Effector memory CD8-positive, alpha-beta T cell (primary cell): ENCODE results near the gene PEA15.

Source experiments
- ATAC-seq: fragments of 150-1000 bp; cut with Tn5 transposase; replicated peaks from 2 replicates; pipeline ENCODE4 v1.10.0; 2021; ENCODE audit warnings: mild to moderate bottlenecking, moderate library complexity
- DNase-seq, 3 experiments: peaks; one replicate each; pipeline ENCODE4 v3.0.0; 2021
- H3K27ac Mint-ChIP-seq, 2 donors: one replicate each; pipeline ENCODE4 v1.8.0; 2022; ENCODE audit warnings: mild to moderate bottlenecking in 2 of 2, mixed read lengths in 2 of 2, moderate library complexity in 2 of 2
- H3K27me3 Mint-ChIP-seq, 2 donors: one replicate each; pipeline ENCODE4 v1.8.0; 2022; ENCODE audit warnings: mixed read lengths in 2 of 2
- H3K36me3 Mint-ChIP-seq: one replicate; pipeline ENCODE4 v1.8.0; 2022; ENCODE audit warnings: mild to moderate bottlenecking, moderate library complexity, mixed read lengths; ENCODE audit not compliant: insufficient read depth
- H3K4me1 Mint-ChIP-seq, 2 donors: one replicate each; pipeline ENCODE4 v1.8.0; 2022; ENCODE audit warnings: low read depth in 2 of 2, mixed read lengths in 2 of 2
- H3K4me3 Mint-ChIP-seq, 2 donors: one replicate each; pipeline ENCODE4 v1.8.0; 2022; ENCODE audit warnings: mild to moderate bottlenecking in 2 of 2, mixed read lengths in 2 of 2, moderate library complexity in 2 of 2
- H3K9me3 Mint-ChIP-seq, 2 donors: one replicate each; pipeline ENCODE4 v1.8.0; 2022; ENCODE audit warnings: mixed read lengths in 2 of 2

PEA15 gene

GRCh38 chr1:160207118-160207650 lies 2.0 kb downstream of the PEA15 start:
- no peaks in the 10 kb centered on the region for H3K9me3 Mint-ChIP-seq
- DNase-seq (no peak), ATAC-seq (no peak)
- peaks cover 26 to 27% of the 10 kb centered on the region in 2 donors for H3K4me1 Mint-ChIP-seq
- H3K27ac Mint-ChIP-seq = peak overlapping the region; percentile 21 to 90
- H3K4me3 Mint-ChIP-seq = no peak overlapping the region
- H3K27me3 Mint-ChIP-seq = no peaks in the 10 kb centered on the region
- peaks cover 5% of the 10 kb centered on the region for H3K36me3 Mint-ChIP-seq

GRCh38 chr1:160207771-160208556 lies 2.8 kb downstream of the PEA15 start:
- ATAC-seq (no peak), DNase-seq (no peak)
- no peak overlapping the region for H3K4me3 Mint-ChIP-seq
- no peaks in the 10 kb centered on the region for H3K9me3 Mint-ChIP-seq
- H3K27me3 Mint-ChIP-seq = no peaks in the 10 kb centered on the region
- H3K36me3 Mint-ChIP-seq = peaks cover 8% of the 10 kb centered on the region
- H3K4me1 Mint-ChIP-seq = peaks cover 26 to 27% of the 10 kb centered on the region in 2 donors
- peak overlapping the region; percentile 21 to 90 for H3K27ac Mint-ChIP-seq

GRCh38 chr1:160208557-160209320 lies 3.6 kb downstream of the PEA15 start:
- no peaks in the 10 kb centered on the region for H3K9me3 Mint-ChIP-seq
- H3K36me3 Mint-ChIP-seq = peaks cover 11% of the 10 kb centered on the region
- DNase-seq (no peak), ATAC-seq (no peak)
- peaks cover 26 to 27% of the 10 kb centered on the region in 2 donors for H3K4me1 Mint-ChIP-seq
- peak overlapping the region; percentile 21 to 90 for H3K27ac Mint-ChIP-seq
- H3K27me3 Mint-ChIP-seq = no peaks in the 10 kb centered on the region
- no peak overlapping the region for H3K4me3 Mint-ChIP-seq

- no peak for DNase-seq
- no peak for ATAC-seq
- no peaks in the 10 kb centered on the region for H3K9me3 Mint-ChIP-seq
- peak overlapping the region; percentile 21 to 90 for H3K27ac Mint-ChIP-seq
- H3K36me3 Mint-ChIP-seq = peaks cover 11% of the 10 kb centered on the region
- H3K4me3 Mint-ChIP-seq = no peak overlapping the region
- no peaks in the 10 kb centered on the region for H3K27me3 Mint-ChIP-seq
- peaks cover 24% of the 10 kb centered on the region in 2 donors for H3K4me1 Mint-ChIP-seq
Measured at GRCh38 chr1:160209321-160210046, 4.3 kb downstream of the PEA15 start.

GRCh38 chr1:160210561-160210960 lies 5.4 kb downstream of the PEA15 start:
- Mint-ChIP-seq H3K27ac (peak overlapping the region in 1 of 2 donors; percentile 29), H3K27me3 (no peaks in the 10 kb centered on the region), H3K4me1 (peaks cover 20 to 22% of the 10 kb centered on the region in 2 donors), H3K9me3 (no peaks in the 10 kb centered on the region), H3K36me3 (peaks cover 15% of the 10 kb centered on the region), H3K4me3 (no peak overlapping the region)
- DNase-seq (no peak), ATAC-seq (no peak)

GRCh38 chr1:160211046-160211790 lies 6.0 kb downstream of the PEA15 start:
- H3K4me1 Mint-ChIP-seq = peaks cover 16 to 20% of the 10 kb centered on the region in 2 donors
- no peaks in the 10 kb centered on the region for H3K9me3 Mint-ChIP-seq
- H3K36me3 Mint-ChIP-seq = peaks cover 18% of the 10 kb centered on the region
- H3K27ac Mint-ChIP-seq = peak overlapping the region; percentile 29 to 78
- H3K4me3 Mint-ChIP-seq = no peak overlapping the region
- no peaks in the 10 kb centered on the region for H3K27me3 Mint-ChIP-seq
- no peak for ATAC-seq
- DNase-seq = no peak

GRCh38 chr1:160214481-160215140 lies 9.4 kb downstream of the PEA15 start:
- Mint-ChIP-seq H3K4me3 (no peak overlapping the region), H3K4me1 (peaks cover 1 to 3% of the 10 kb centered on the region in 2 donors), H3K36me3 (peaks cover 34% of the 10 kb centered on the region), H3K9me3 (no peaks in the 10 kb centered on the region), H3K27me3 (no peaks in the 10 kb centered on the region), H3K27ac (peak overlapping the region; percentile 35 to 62)
- ATAC-seq (no peak), DNase-seq (no peak)

- peaks cover 41% of the 10 kb centered on the region for H3K36me3 Mint-ChIP-seq
- no peaks in the 10 kb centered on the region for H3K9me3 Mint-ChIP-seq
- no peak overlapping the region for H3K4me3 Mint-ChIP-seq
- H3K4me1 Mint-ChIP-seq = no peaks in the 10 kb centered on the region
- peak overlapping the region in 1 of 2 donors; percentile 7 for H3K27ac Mint-ChIP-seq
- ATAC-seq (no peak), DNase-seq (no peak)
- no peaks in the 10 kb centered on the region for H3K27me3 Mint-ChIP-seq
Measured at GRCh38 chr1:160216301-160216700, 11.1 kb downstream of the PEA15 start.

- no peaks in the 10 kb centered on the region for H3K4me1 Mint-ChIP-seq
- H3K36me3 Mint-ChIP-seq = peaks cover 46% of the 10 kb centered on the region
- H3K9me3 Mint-ChIP-seq = no peaks in the 10 kb centered on the region
- ATAC-seq (no peak), DNase-seq (no peak)
- no peaks in the 10 kb centered on the region for H3K27me3 Mint-ChIP-seq
- peak overlapping the region; percentile 7 to 41 for H3K27ac Mint-ChIP-seq
- H3K4me3 Mint-ChIP-seq = no peak overlapping the region
Measured at GRCh38 chr1:160217481-160218051, 12.4 kb downstream of the PEA15 start.

GRCh38 chr1:160219062-160219929 lies 14.1 kb downstream of the PEA15 start:
- DNase-seq (no peak), ATAC-seq (no peak)
- Mint-ChIP-seq H3K9me3 (no peaks in the 10 kb centered on the region), H3K4me1 (no peaks in the 10 kb centered on the region), H3K36me3 (peaks cover 58% of the 10 kb centered on the region), H3K27me3 (no peaks in the 10 kb centered on the region), H3K4me3 (no peak overlapping the region), H3K27ac (peak overlapping the region in 1 of 2 donors; percentile 74)

GRCh38 chr1:160220301-160220700 lies 15.1 kb downstream of the PEA15 start:
- ATAC-seq (no peak), DNase-seq (no peak)
- H3K4me3 Mint-ChIP-seq = no peak overlapping the region
- H3K36me3 Mint-ChIP-seq = peaks cover 57% of the 10 kb centered on the region
- no peaks in the 10 kb centered on the region for H3K27me3 Mint-ChIP-seq
- H3K9me3 Mint-ChIP-seq = no peaks in the 10 kb centered on the region
- peak overlapping the region; percentile 4 to 27 for H3K27ac Mint-ChIP-seq
- no peaks in the 10 kb centered on the region for H3K4me1 Mint-ChIP-seq
